Right lobe of liver (tissue), 6 donors: ENCODE measurements around the gene CCDC148. TPM values are rescaled to one million over a fixed set of nuclear protein-coding genes. Genes with fewer than 3 reads are reported as not detected.
"Not testable (repeated sequence)": the region's sequence is repeated elsewhere in the genome, so short reads cannot be mapped to it uniquely, and the experiment has no call there.

Experiments used
- ATAC-seq, 4 donors: fragments of 200-7000 bp; cut with Tn5 transposase; one replicate each; pipeline ENCODE4 v1.9.1; 2020; ENCODE audit warnings: mild to moderate bottlenecking in 4 of 4, moderate library complexity in 4 of 4
- DNase-seq, 3 donors: peaks; one replicate each; pipeline ENCODE4 v3.0.0-alpha.2; 2020
- H3K27ac ChIP-seq, 3 donors: fragments of 200-600 bp; one replicate each; pipeline ENCODE4 v1.8.0; 2022
- H3K27me3 ChIP-seq, 2 donors: fragments of 200-600 bp; one replicate each; pipeline ENCODE4 v1.8.0; 2022
- H3K36me3 ChIP-seq, 4 donors: fragments of 200-600 bp; sonication (generic) in 1 of 4; one replicate each; pipeline versions ENCODE4 v1.5.1 to v1.8.0; 2017 to 2022; ENCODE audit warnings: control low read depth in 1 of 4
- H3K4me1 ChIP-seq, 4 donors: fragments of 200-600 bp; sonication (generic) in 1 of 4; one replicate each; pipeline versions ENCODE4 v1.5.1 to v1.8.0; 2017 to 2022; ENCODE audit warnings: control low read depth in 1 of 4
- H3K4me3 ChIP-seq, 3 donors: fragments of 200-600 bp; one replicate each; pipeline ENCODE4 v1.8.0; 2022
- H3K9me3 ChIP-seq, 4 donors: fragments of 200-600 bp; sonication (generic) in 1 of 4; one replicate each; pipeline versions ENCODE4 v1.5.1 to v1.8.0; 2017 to 2022; ENCODE audit warnings: control low read depth in 1 of 4
- POLR2A ChIP-seq: fragments of 450-650 bp; IDR thresholded peaks from one replicate; pipeline ENCODE4 v1.6.1; 2017; ENCODE audit warnings: antibody characterized with exemption, mild to moderate bottlenecking
- WGBS: methylation state at CpG from one replicate; pipeline ENCODE4 v1.1.6; 2018; ENCODE audit warnings: low coverage, low lambda C conversion rate; ENCODE audit not compliant: insufficient coverage; ENCODE audit errors: missing lambda C conversion rate; 5-methylcytosine and 5-hydroxymethylcytosine counted together
- intact Hi-C, 2 donors: fragments of 100-400 bp; cut with DNase I; formaldehyde crosslinking; loops; one replicate each; pipeline versions ENCODE4 v1.11.2 to v1.14.1; 2022
- total RNA-seq, 6 experiments: library from RNA; depleted of rRNA in 2 of 6; stranded (reverse); fragments of >200 nt in 2 of 6; fragmentation: NEBNext Ultra II Directional in 3 of 6; extraction: Animal tissue kit (Norgen Biotek cat#: 25700) in 3 of 6; gene quantifications; one replicate each; pipeline versions ENCODE4 v1.1.0 to v1.2.4, GENCODE V29; 2016 to 2023
- TF ChIP-seq, protein P1 (sequence below), 4 donors: fragments of 200-600 bp in 3 of 4; fragments of 450-650 bp in 1 of 4; IDR thresholded peaks; one replicate each; pipeline versions ENCODE4 v1.5.1 to v1.8.0; 2016 to 2022; ENCODE audit warnings: antibody characterized with exemption in 4 of 4, mild to moderate bottlenecking in 2 of 4
- donor health status: DM: no; HTN: yes; CAD: no.
- donor health status: DM: no; HTN: no; CAD: no.
- donor health status: DM: no; HTN: no; CAD: no.
- donor health status: DM: no; HTN: yes; CAD: no.
- donor health status: DM: no; HTN: yes; CAD: no.

Gene CCDC148
- total RNA-seq, 6 experiments from 2014 or later = 0.12 to 0.53 (median 0.20) TPM; not detected in 1

DNA sequence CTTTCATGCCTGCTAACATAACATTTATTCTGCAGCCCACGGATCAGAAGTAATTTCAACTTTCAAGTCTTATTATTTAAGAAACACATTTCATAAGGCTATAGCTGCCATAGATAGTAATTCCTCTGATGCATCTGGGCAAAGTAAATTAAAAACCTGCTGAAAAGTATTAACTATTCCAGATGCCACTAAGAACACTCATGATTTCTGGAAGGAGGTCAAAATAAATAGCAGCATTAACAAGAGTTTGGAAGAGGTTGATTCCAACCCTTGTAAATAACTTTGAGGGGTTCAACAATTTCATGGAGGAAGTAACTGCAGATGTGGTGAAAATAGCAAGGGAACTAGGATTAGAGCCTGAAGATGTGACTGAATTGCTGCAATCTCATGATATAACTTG, 77.6 kb downstream of the CCDC148 start:
- no peak for DNase-seq
- TF ChIP-seq POLR2A = no peak
- TF ChIP-seq, protein P1, sequence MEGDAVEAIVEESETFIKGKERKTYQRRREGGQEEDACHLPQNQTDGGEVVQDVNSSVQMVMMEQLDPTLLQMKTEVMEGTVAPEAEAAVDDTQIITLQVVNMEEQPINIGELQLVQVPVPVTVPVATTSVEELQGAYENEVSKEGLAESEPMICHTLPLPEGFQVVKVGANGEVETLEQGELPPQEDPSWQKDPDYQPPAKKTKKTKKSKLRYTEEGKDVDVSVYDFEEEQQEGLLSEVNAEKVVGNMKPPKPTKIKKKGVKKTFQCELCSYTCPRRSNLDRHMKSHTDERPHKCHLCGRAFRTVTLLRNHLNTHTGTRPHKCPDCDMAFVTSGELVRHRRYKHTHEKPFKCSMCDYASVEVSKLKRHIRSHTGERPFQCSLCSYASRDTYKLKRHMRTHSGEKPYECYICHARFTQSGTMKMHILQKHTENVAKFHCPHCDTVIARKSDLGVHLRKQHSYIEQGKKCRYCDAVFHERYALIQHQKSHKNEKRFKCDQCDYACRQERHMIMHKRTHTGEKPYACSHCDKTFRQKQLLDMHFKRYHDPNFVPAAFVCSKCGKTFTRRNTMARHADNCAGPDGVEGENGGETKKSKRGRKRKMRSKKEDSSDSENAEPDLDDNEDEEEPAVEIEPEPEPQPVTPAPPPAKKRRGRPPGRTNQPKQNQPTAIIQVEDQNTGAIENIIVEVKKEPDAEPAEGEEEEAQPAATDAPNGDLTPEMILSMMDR (IDR thresholded peaks at IDR 0.05) = no peak
- Histone ChIP-seq H3K4me1 (no peaks in the 10 kb centered on the region), H3K27me3 (no peaks in the 10 kb centered on the region), H3K36me3 (no peaks in the 10 kb centered on the region), H3K4me3 (no peak overlapping the region), H3K9me3 (no peaks in the 10 kb centered on the region), H3K27ac (no peak overlapping the region)
- intact Hi-C loops = no loop called here
- 91% methylated on average over 1 of the region's 1 CpG for WGBS
- ATAC-seq = no peak

DNA sequence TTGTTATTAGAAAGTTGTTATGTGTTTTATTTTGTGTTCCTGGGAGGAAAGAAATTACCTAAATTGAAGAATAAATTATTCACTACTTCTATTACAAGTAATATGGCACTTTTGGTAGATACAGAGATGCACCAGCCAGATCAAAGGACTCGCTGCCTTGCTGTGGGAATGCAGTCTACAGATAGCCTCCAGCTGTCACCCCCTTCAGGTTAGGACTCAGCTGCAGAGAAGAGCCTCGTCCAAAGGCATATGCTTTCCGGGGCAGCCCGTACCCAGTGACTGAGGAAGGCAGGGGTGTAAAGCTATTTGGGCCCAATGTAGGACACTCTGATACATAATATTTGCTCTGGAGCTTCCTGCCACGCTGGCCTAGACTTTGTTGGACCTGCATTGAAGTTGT, 90.2 kb downstream of the CCDC148 start:
- no peaks in the 10 kb centered on the region for H3K9me3 ChIP-seq
- DNase-seq (no peak), ATAC-seq (no peak)
- H3K36me3 ChIP-seq = no peaks in the 10 kb centered on the region
- intact Hi-C loops = no loop called here
- H3K4me3 ChIP-seq = no peak overlapping the region
- H3K27me3 ChIP-seq = no peaks in the 10 kb centered on the region
- WGBS = 62% methylated on average over 3 of the region's 5 CpGs
- no peaks in the 10 kb centered on the region for H3K4me1 ChIP-seq
- no peak overlapping the region for H3K27ac ChIP-seq
- TF ChIP-seq POLR2A = no peak
- TF ChIP-seq, protein P1 (IDR thresholded peaks at IDR 0.05) = no peak

DNA sequence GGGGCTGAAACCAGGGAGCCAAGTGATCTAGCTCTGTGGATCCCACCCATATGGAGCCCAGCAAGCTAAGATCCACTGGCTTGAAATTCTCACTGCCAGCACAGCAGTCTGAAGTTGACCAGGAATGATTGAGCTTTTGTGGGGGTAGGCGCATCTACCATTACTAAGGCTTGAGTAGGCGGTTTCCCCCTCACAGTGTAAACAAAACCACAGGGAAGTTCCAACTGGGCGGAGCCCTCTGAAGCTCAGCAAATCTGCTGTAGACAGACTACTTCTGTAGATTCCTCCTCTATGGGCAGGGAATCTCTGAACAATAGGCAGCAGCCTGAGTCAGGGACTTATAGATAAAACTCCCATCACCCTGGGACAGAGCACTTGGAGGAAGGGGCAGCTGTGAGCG, 96.7 kb downstream of the CCDC148 start:
- Histone ChIP-seq H3K4me3 (no peak overlapping the region), H3K4me1 (no peaks in the 10 kb centered on the region), H3K27me3 (no peaks in the 10 kb centered on the region), H3K27ac (no peak overlapping the region), H3K36me3 (no peaks in the 10 kb centered on the region), H3K9me3 (no peaks in the 10 kb centered on the region)
- no peak for TF ChIP-seq POLR2A
- TF ChIP-seq, protein P1 (IDR thresholded peaks at IDR 0.05) = no peak
- DNase-seq (no peak), ATAC-seq (no peak)
- WGBS = no CpG with 5 or more reads among the region's 4 CpGs
- intact Hi-C loops = no loop called here

DNA sequence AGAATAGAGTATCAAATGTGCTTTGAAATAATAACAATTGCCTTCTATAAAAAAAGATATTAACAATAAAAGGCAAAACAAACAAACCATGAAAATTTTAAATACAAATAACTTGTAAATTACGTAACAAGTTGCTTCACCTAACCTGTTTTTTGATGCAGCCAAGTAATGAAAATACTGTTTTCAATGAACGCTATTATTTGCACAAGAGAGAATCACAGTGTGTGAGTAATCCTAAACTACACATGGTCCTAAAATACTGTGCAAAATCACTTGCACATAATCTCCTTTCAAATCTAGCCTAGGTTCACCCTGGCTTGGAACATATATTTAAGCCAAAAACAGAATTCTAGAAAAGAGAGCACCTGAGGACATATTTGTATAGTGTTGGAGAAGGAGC, 98.9 kb downstream of the CCDC148 start:
- TF ChIP-seq POLR2A = no peak
- Histone ChIP-seq H3K36me3 (no peaks in the 10 kb centered on the region), H3K4me1 (no peaks in the 10 kb centered on the region), H3K27me3 (no peaks in the 10 kb centered on the region), H3K9me3 (no peaks in the 10 kb centered on the region), H3K4me3 (no peak overlapping the region), H3K27ac (no peak overlapping the region)
- no peak for DNase-seq
- WGBS = 56% methylated on average over 2 of the region's 2 CpGs
- intact Hi-C loops = no loop called here
- no peak for ATAC-seq

DNA sequence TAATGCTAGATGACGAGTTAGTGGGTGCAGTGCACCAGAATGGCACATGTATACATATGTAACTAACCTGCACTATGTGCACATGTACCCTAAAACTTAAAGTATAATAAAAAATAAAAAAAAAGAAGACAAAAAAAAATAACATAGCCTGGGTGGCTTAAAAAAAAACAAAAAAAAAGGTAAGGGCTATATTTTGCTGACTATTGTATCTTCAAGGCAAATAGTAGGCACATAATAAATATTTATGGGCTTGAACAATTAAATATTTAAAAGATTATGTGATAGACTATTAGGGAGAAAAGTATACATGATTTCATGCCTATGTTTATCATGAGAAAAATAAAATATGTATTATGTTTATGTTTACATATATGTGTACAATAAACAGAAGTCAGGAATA, 99.4 kb downstream of the CCDC148 start:
- ATAC-seq (no peak), DNase-seq (no peak)
- Histone ChIP-seq H3K4me3 (no peak overlapping the region), H3K9me3 (no peaks in the 10 kb centered on the region), H3K27me3 (no peaks in the 10 kb centered on the region), H3K4me1 (no peaks in the 10 kb centered on the region), H3K36me3 (no peaks in the 10 kb centered on the region), H3K27ac (no peak overlapping the region)
- whole genome bisulfite sequencing = 100% methylated on average over 1 of the region's 1 CpG
- intact Hi-C loops = no loop called here
- no peak for TF ChIP-seq POLR2A
- TF ChIP-seq, protein P1 (IDR thresholded peaks at IDR 0.05) = no peak

DNA sequence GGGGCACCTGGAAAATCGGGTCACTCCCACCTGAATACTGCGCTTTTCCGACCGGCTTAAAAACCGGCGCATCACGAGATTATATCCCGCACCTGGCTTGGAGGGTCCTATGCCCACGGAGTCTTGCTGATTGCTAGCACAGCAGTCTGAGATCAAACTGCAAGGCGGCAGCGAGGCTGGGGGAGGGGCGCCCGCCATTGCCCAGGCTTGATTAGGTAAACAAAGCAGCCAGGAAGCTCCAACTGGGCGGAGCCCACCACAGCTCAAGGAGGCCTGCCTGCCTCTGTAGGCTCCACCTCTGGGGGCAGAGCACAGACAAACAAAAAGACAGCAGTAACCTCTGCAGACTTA, 105.1 kb downstream of the CCDC148 start:
- H3K9me3 ChIP-seq, DNase-seq, ATAC-seq, intact Hi-C loops, H3K27me3 ChIP-seq, H3K36me3 ChIP-seq, H3K4me1 ChIP-seq, H3K4me3 ChIP-seq, H3K27ac ChIP-seq: not testable (repeated sequence)
- no CpG with 5 or more reads among the region's 14 CpGs for WGBS

DNA sequence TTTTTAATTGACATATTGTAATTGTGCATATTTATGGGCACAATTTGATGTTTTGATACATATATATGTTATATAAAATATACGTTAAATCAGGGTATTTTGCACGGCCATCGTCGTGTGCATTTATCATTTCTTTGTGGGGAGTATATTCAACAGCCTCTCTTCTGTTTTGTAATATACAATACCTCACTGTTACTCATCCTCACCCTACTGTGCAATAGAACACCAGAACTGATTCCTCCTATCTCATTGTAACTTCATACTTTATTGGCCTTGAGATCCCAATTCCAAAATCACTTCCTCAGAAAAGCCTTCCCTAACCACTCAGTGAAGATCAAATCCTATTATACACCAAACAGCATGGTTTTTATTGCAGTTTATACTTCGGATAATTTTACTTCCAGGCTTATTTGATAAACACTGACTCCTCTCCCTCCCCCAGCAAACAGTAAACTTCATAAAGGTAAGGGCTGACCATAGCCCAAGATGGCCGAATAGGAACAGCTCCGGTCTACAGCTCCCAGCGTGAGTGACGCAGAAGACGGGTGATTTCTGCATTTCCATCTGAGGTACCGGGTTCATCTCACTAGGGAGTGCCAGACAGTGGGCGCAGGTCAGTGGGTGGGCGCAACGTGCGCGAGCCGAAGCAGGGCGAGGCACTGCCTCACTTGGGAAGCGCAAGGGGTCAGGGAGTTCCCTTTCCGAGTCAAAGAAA, 105.6 kb downstream of the CCDC148 start:
- whole genome bisulfite sequencing = 85% methylated on average over 11 of the region's 20 CpGs
- H3K36me3 ChIP-seq, H3K9me3 ChIP-seq, H3K27me3 ChIP-seq, H3K4me3 ChIP-seq, H3K27ac ChIP-seq, H3K4me1 ChIP-seq, ATAC-seq, DNase-seq, intact Hi-C loops: not testable (repeated sequence)
